NCI-H446 (cell line): Measurements from ENCODE around the gene PCDH15.
"Not testable (repeated sequence)": the region's sequence is repeated elsewhere in the genome, so short reads cannot be mapped to it uniquely, and the experiment has no call there.

Source experiments
- DNase-seq, 2 experiments: peaks; one replicate each; lab custom pipeline; 2025; lab: John Stamatoyannopoulos, UW

PCDH15 gene

GRCh38 chr10:54554028-54554427 is 247.0 kb downstream of the PCDH15 start:
- DNase-seq = no peak

GRCh38 chr10:54550016-54550415 is 251.0 kb downstream of the PCDH15 start:
- DNase-seq = no peak

- no peak for DNase-seq
Observed at GRCh38 chr10:54531296-54531695, 269.7 kb downstream of the PCDH15 start.

GRCh38 chr10:54530299-54530698 is 270.7 kb downstream of the PCDH15 start:
- DNase-seq = no peak

- no peak for DNase-seq
Observed at GRCh38 chr10:54525816-54526215, 275.2 kb downstream of the PCDH15 start.

GRCh38 chr10:54515244-54515643 is 285.8 kb downstream of the PCDH15 start:
- not testable (repeated sequence) for DNase-seq

- DNase-seq = no peak
Observed at GRCh38 chr10:54503863-54504262, 297.2 kb downstream of the PCDH15 start.

GRCh38 chr10:54501929-54502328 is 299.1 kb downstream of the PCDH15 start:
- DNase-seq = no peak

- DNase-seq = no peak
Observed at GRCh38 chr10:54496852-54497251, 304.2 kb downstream of the PCDH15 start.

- DNase-seq = no peak
Observed at GRCh38 chr10:54487743-54488142, 313.3 kb downstream of the PCDH15 start.

- no peak for DNase-seq
Observed at GRCh38 chr10:54485971-54486370, 315.1 kb downstream of the PCDH15 start.

GRCh38 chr10:54484186-54484585 is 316.8 kb downstream of the PCDH15 start:
- DNase-seq = no peak

- DNase-seq = no peak
Observed at GRCh38 chr10:54478601-54479000, 322.4 kb downstream of the PCDH15 start.

- no peak for DNase-seq
Observed at GRCh38 chr10:54477738-54478137, 323.3 kb downstream of the PCDH15 start.

- no peak for DNase-seq
Observed at GRCh38 chr10:54470324-54470631, 330.8 kb downstream of the PCDH15 start.

GRCh38 chr10:54469587-54470323 is 331.3 kb downstream of the PCDH15 start:
- no peak for DNase-seq

GRCh38 chr10:54454271-54454670 is 346.8 kb downstream of the PCDH15 start:
- no peak for DNase-seq

- no peak for DNase-seq
Observed at GRCh38 chr10:54449056-54449455, 352.0 kb downstream of the PCDH15 start.

- DNase-seq = no peak
Observed at GRCh38 chr10:54444170-54444569, 356.9 kb downstream of the PCDH15 start.

GRCh38 chr10:54441275-54441674 is 359.8 kb downstream of the PCDH15 start:
- DNase-seq = no peak

GRCh38 chr10:54434782-54435181 is 366.2 kb downstream of the PCDH15 start:
- DNase-seq = no peak

- DNase-seq = no peak
Observed at GRCh38 chr10:54415483-54415882, 385.5 kb downstream of the PCDH15 start.

- DNase-seq = no peak
Observed at GRCh38 chr10:54402576-54402975, 398.5 kb downstream of the PCDH15 start.

GRCh38 chr10:54396031-54396430 is 405.0 kb downstream of the PCDH15 start:
- no peak for DNase-seq
